GM12878 (cell line): ENCODE results near the gene RIN2.

Source experiments
- BMI1 ChIP-seq: fragments of 450-650 bp; IDR thresholded peaks from 2 replicates; pipeline ENCODE4 v1.6.1; 2016; ENCODE audit warnings: mild to moderate bottlenecking, moderate library complexity, borderline replicate concordance
- EP300 ChIP-seq, 2 experiments: fragments of 150-350 bp in 1 of 2; IDR thresholded peaks; 2 replicates each; pipeline ENCODE4 v1.6.1; 2011 to 2012; ENCODE audit warnings: low read depth in 2 of 2, low read length in 2 of 2, borderline replicate concordance in 1 of 2, improper control_type of control experiment in 1 of 2, inconsistent platforms in 1 of 2; ENCODE audit not compliant: control insufficient read depth in 1 of 2
- EZH2 ChIP-seq: IDR thresholded peaks from 2 replicates; pipeline ENCODE4 v1.6.1; 2012; ENCODE audit warnings: low read depth, mild to moderate bottlenecking, control low read depth, inconsistent platforms, low read length, borderline replicate concordance; ENCODE audit not compliant: control insufficient read depth
- POLR2A ChIP-seq: IDR thresholded peaks from 2 replicates; pipeline ENCODE4 v1.6.1; 2011; ENCODE audit warnings: low read depth, mild to moderate bottlenecking, low read length
- RELA ChIP-seq: fragments of 450-650 bp; IDR thresholded peaks from 2 replicates; pipeline ENCODE4 v1.8.0; 2014; ENCODE audit warnings: borderline replicate concordance; ENCODE audit not compliant: partially characterized antibody
- SIN3A ChIP-seq: IDR thresholded peaks from 2 replicates; pipeline ENCODE4 v1.6.1; 2012; ENCODE audit warnings: low read depth, low read length, improper control_type of control experiment
- TF ChIP-seq, protein P1 (sequence below), 3 experiments: IDR thresholded peaks in 2 of 3; conservative IDR thresholded peaks in 1 of 3; 2 replicates each; pipeline ENCODE4 v1.5.1; 2011; ENCODE audit warnings: low read depth in 3 of 3, low read length in 3 of 3, mild to moderate bottlenecking in 3 of 3, control low read depth in 2 of 3, moderate library complexity in 2 of 3, inconsistent platforms in 1 of 3, mixed read lengths in 1 of 3; ENCODE audit not compliant: control insufficient read depth in 2 of 3, insufficient read depth in 1 of 3; ENCODE audit errors: extremely low read depth in 1 of 3

GRCh38 chr20:19760371-19760721 lies 2.3 kb downstream of the RIN2 start:
- no peak for TF ChIP-seq RELA
- TF ChIP-seq, protein P1, sequence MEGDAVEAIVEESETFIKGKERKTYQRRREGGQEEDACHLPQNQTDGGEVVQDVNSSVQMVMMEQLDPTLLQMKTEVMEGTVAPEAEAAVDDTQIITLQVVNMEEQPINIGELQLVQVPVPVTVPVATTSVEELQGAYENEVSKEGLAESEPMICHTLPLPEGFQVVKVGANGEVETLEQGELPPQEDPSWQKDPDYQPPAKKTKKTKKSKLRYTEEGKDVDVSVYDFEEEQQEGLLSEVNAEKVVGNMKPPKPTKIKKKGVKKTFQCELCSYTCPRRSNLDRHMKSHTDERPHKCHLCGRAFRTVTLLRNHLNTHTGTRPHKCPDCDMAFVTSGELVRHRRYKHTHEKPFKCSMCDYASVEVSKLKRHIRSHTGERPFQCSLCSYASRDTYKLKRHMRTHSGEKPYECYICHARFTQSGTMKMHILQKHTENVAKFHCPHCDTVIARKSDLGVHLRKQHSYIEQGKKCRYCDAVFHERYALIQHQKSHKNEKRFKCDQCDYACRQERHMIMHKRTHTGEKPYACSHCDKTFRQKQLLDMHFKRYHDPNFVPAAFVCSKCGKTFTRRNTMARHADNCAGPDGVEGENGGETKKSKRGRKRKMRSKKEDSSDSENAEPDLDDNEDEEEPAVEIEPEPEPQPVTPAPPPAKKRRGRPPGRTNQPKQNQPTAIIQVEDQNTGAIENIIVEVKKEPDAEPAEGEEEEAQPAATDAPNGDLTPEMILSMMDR (IDR thresholded peaks at IDR 0.05 in 2 of 3, conservative IDR thresholded peaks at IDR 0.05 in 1 of 3; ENCODE audit: control insufficient read depth in 2 of 3, extremely low read depth in 1 of 3, insufficient read depth in 1 of 3, low read depth in 3 of 3, low read length in 3 of 3) = no peak
- TF ChIP-seq SIN3A = no peak
- TF ChIP-seq EZH2 = no peak
- TF ChIP-seq POLR2A = no peak
- no peak for TF ChIP-seq EP300 (IDR thresholded peaks at IDR 0.05; ENCODE audit: borderline replicate concordance in 1 of 2, control insufficient read depth in 1 of 2, low read depth in 2 of 2, low read length in 2 of 2)
- TF ChIP-seq BMI1 = no peak
